HCEC 1CT (cell line): ENCODE results near the gene CCNJL.

Experiments
- DNase-seq: peaks from one replicate; pipeline ENCODE4 v3.0.0-alpha.2; 2017

The CCNJL gene

DNA sequence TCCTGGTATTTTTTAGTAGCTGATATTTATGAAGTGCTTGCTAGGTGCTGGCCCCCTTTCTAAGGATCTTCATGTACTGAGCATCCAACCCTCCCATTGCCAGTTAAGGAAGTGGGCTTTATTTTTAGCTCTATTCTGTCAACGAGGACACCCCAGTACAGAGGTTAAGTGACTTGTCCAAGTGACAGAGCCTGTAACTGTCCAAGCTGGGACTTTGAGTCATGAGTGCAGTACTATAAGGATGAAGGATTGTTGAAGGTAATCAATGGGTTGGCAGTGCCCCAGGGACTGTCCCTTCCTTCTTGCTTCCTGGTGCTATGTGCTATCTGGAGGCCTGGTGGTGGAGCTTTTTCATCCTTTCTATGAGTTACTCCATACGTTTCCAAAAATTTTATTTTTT lies 101.0 kb downstream of the CCNJL start:
- no peak for DNase-seq

DNA sequence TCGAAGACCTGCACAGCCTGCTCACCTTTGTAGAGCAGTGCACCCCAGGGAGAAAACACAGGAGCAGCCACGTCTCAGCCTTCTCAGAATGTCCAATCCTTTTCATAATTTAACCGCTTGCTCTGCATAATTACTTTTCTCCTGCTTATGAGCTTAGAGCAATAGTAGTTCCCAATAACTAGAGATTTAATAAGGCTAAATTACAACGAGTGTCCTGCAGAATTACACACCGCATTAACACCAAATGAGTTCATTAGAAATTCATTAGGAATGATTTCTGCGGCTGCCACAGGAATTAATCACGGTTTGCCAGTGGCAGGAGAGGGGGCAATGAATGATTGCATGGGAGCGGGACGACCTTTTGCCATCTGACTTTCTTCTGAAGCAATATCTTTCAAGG lies 101.8 kb downstream of the CCNJL start:
- DNase-seq, result no peak

DNA sequence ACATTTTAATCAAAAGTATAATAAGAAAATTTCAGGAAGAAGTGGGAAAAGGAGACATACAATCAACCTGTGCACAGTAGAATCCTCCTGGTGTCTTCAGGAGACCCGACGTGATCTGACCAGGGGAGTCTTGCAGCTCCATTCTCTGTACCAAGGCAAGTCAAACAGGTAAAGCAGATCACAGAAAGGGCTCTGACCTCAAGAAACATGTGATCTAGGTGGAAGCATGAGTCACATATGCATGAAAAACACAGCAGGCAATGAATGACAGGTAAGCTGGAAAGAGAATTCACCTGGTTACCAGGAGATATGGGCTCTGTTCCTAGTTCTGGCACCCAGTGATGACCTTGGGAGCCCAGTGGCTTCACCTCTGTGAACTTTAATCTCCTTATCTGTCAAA lies 102.4 kb downstream of the CCNJL start:
- no peak for DNase-seq

DNA sequence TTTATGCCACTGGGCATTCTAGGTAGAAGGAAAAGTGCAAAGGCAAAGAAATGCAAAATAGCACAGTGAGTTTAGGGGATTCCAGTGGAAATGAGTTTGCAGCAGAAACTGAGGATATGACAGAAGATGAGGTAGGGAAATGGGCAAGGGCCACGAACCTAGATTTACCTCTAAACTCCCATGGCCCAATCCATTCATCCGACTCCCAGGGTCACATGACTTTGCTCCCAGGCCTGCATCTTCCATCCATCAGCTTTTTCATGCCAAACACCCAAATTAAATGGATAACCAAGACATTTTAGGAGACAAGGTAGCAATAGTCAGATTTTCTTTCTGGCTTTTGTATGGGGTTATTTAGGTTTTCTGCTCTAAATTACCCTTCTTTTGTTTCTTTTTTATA lies 105.3 kb downstream of the CCNJL start:
- no peak for DNase-seq
